HEK293 (cell line): ENCODE data around the gene ZFPM1.

ENCODE experiments used
- CTCF ChIA-PET: fragments of 350-600 bp; formaldehyde crosslinking; extraction: SDS; loops from one replicate; lab custom pipeline; 2021; ENCODE audit warnings: antibody characterized with exemption; lab: Yijun Ruan, JAX
- POLR2A ChIA-PET: fragments of 300-600 bp; formaldehyde crosslinking; extraction: SDS; loops from one replicate; lab custom pipeline; 2020; ENCODE audit warnings: antibody characterized with exemption, inconsistent platforms; lab: Yijun Ruan, JAX
- H3K27ac ChIP-seq: fragments of 200-500 bp; sonication (Bioruptor generic); 2 replicates; pipeline ENCODE4 v1.5.1; 2014; ENCODE audit warnings: low read depth, low read length, control low read depth, inconsistent platforms; ENCODE audit errors: extremely low read depth
- H3K36me3 ChIP-seq, 2 experiments: fragments of 200-500 bp in 1 of 2; sonication (Bioruptor generic) in 1 of 2; 1 replicate in 1 of 2; 2 replicates in 1 of 2; pipeline ENCODE4 v1.5.1; 2014 to 2017; ENCODE audit warnings: inconsistent platforms in 2 of 2, low read length in 2 of 2; ENCODE audit not compliant: control insufficient read depth in 2 of 2, insufficient read depth in 1 of 2
- H3K4me1 ChIP-seq: fragments of 200-500 bp; sonication (Bioruptor generic); 2 replicates; pipeline ENCODE4 v1.5.1; 2014; ENCODE audit warnings: mild to moderate bottlenecking, low read length, inconsistent platforms; ENCODE audit not compliant: control insufficient read depth, insufficient read depth
- H3K4me3 ChIP-seq: 2 replicates; pipeline ENCODE4 v1.5.1; 2011; ENCODE audit warnings: low read depth, mild to moderate bottlenecking, control low read depth, low read length, moderate library complexity
- H3K9me3 ChIP-seq: fragments of 200-500 bp; sonication (Bioruptor generic); 2 replicates; pipeline ENCODE4 v1.5.1; 2014; ENCODE audit warnings: low read depth, low read length, inconsistent platforms; ENCODE audit not compliant: control insufficient read depth, insufficient read depth
- KLF1 ChIP-seq: fragments of 450-650 bp; formaldehyde crosslinking; IDR thresholded peaks from 2 replicates; pipeline ENCODE4 v1.5.1; 2016; ENCODE audit warnings: missing biosample characterization, missing genetic modification characterization
- RBAK ChIP-seq: fragments of 450-650 bp; formaldehyde crosslinking; IDR thresholded peaks from 2 replicates; pipeline ENCODE4 v1.5.1; 2016; ENCODE audit warnings: missing biosample characterization, missing genetic modification characterization
- SP2 ChIP-seq: fragments of 450-650 bp; formaldehyde crosslinking; IDR thresholded peaks from 2 replicates; pipeline ENCODE4 v1.5.1; 2016; ENCODE audit warnings: missing biosample characterization, missing genetic modification characterization
- ZBTB20 ChIP-seq: fragments of 450-650 bp; formaldehyde crosslinking; IDR thresholded peaks from 2 replicates; pipeline ENCODE4 v1.5.1; 2016; ENCODE audit warnings: missing biosample characterization, missing genetic modification characterization
- ZBTB48 ChIP-seq: fragments of 450-650 bp; formaldehyde crosslinking; IDR thresholded peaks from 2 replicates; pipeline ENCODE4 v1.5.1; 2016; ENCODE audit warnings: missing biosample characterization, missing genetic modification characterization
- ZBTB8A ChIP-seq: fragments of 450-650 bp; formaldehyde crosslinking; IDR thresholded peaks from 2 replicates; pipeline ENCODE4 v1.5.1; 2016; ENCODE audit warnings: missing biosample characterization, missing genetic modification characterization
- ZFHX2 ChIP-seq: fragments of 450-650 bp; formaldehyde crosslinking; conservative IDR thresholded peaks from 2 replicates; pipeline ENCODE4 v1.5.1; 2016; ENCODE audit warnings: missing biosample characterization, missing genetic modification characterization
- ZNF157 ChIP-seq: fragments of 450-650 bp; formaldehyde crosslinking; IDR thresholded peaks from 2 replicates; pipeline ENCODE4 v1.5.1; 2016; ENCODE audit warnings: missing biosample characterization, missing genetic modification characterization
- ZNF2 ChIP-seq: fragments of 450-650 bp; formaldehyde crosslinking; IDR thresholded peaks from 2 replicates; pipeline ENCODE4 v1.5.1; 2016; ENCODE audit warnings: missing biosample characterization, missing genetic modification characterization
- ZNF302 ChIP-seq: fragments of 450-650 bp; formaldehyde crosslinking; IDR thresholded peaks from 2 replicates; pipeline ENCODE4 v1.5.1; 2016; ENCODE audit warnings: missing biosample characterization, missing genetic modification characterization, low read depth
- ZNF394 ChIP-seq: fragments of 450-650 bp; formaldehyde crosslinking; IDR thresholded peaks from 2 replicates; pipeline ENCODE4 v1.5.1; 2016; ENCODE audit warnings: missing biosample characterization, missing genetic modification characterization, mild to moderate bottlenecking, moderate library complexity, borderline replicate concordance
- ZNF670 ChIP-seq: fragments of 450-650 bp; formaldehyde crosslinking; IDR thresholded peaks from 2 replicates; pipeline ENCODE4 v1.5.1; 2016; ENCODE audit warnings: missing biosample characterization, missing genetic modification characterization, low read depth
- ZNF701 ChIP-seq: fragments of 450-650 bp; formaldehyde crosslinking; IDR thresholded peaks from 2 replicates; pipeline ENCODE4 v1.5.1; 2016; ENCODE audit warnings: missing biosample characterization, missing genetic modification characterization
- ZNF837 ChIP-seq: fragments of 450-650 bp; formaldehyde crosslinking; IDR thresholded peaks from 2 replicates; pipeline ENCODE4 v1.5.1; 2016; ENCODE audit warnings: missing biosample characterization, missing genetic modification characterization
- TF ChIP-seq, protein P1 (sequence below): fragments of 450-650 bp; formaldehyde crosslinking; IDR thresholded peaks from 2 replicates; pipeline ENCODE4 v1.5.1; 2016; ENCODE audit warnings: missing biosample characterization, missing genetic modification characterization
- TF ChIP-seq, protein P2 (sequence below): fragments of 450-650 bp; formaldehyde crosslinking; IDR thresholded peaks from 2 replicates; pipeline ENCODE4 v1.5.1; 2017; ENCODE audit warnings: missing biosample characterization, missing genetic modification characterization
- TF ChIP-seq, protein P3 (sequence below): fragments of 450-650 bp; formaldehyde crosslinking; IDR thresholded peaks from 2 replicates; pipeline ENCODE4 v1.5.1; 2016; ENCODE audit warnings: missing biosample characterization, missing genetic modification characterization

ZFPM1 gene

DNA sequence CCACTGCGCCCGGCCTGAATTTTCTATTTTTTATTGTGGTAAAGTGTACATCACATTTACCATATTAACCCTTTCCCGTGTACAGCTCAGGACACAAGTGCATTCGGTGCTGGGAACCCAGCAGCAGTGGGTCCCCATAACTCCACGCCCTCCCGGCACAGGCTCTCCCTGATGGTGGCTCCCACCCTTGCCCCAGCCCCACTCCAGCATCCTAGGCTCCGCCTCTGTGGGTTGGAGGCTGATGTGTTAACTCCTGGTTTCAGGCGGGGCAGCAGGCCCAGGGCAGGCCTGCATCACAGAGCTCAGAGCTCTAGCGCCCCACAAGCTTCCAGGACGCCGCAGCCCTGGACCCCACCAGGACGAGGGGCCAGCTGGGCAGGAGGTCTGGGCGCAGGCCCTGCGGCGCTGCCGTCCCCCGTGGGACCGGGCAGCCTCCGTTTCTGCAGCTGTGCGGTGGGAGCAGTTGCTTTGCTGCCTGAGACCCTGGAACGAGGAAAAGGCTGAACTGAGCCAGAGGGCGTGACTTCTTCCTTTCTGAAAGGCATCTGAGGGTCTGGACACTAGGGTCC, 19.6 kb downstream of the ZFPM1 start:
- ChIA-PET CTCF (interaction anchor here (0.6 kb wide), 1 partner anchor 623 kb away, joined by 4 read pairs; no protein-coding TSS in a partner anchor), POLR2A (no interaction called here)
- no peaks in the 10 kb centered on the region for H3K4me1 ChIP-seq
- H3K4me3 ChIP-seq: no peak overlapping the region
- TF ChIP-seq, protein P1, sequence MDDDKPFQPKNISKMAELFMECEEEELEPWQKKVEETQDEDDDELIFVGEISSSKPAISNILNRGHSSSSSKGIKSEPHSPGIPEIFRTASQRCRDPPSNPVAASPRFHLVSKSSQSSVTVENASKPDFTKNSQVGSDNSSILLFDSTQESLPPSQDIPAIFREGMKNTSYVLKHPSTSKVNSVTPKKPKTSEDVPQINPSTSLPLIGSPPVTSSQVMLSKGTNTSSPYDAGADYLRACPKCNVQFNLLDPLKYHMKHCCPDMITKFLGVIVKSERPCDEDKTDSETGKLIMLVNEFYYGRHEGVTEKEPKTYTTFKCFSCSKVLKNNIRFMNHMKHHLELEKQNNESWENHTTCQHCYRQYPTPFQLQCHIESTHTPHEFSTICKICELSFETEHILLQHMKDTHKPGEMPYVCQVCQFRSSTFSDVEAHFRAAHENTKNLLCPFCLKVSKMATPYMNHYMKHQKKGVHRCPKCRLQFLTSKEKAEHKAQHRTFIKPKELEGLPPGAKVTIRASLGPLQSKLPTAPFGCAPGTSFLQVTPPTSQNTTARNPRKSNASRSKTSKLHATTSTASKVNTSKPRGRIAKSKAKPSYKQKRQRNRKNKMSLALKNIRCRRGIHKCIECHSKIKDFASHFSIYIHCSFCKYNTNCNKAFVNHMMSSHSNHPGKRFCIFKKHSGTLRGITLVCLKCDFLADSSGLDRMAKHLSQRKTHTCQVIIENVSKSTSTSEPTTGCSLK: no peak
- TF ChIP-seq KLF1 (tag by site-specific recombination) (peak; percentile 29; the same call in 1 of the 2 replicates), SP2 (peak; percentile 12; the same call in 1 of the 2 replicates)
- TF ChIP-seq, protein P2, sequence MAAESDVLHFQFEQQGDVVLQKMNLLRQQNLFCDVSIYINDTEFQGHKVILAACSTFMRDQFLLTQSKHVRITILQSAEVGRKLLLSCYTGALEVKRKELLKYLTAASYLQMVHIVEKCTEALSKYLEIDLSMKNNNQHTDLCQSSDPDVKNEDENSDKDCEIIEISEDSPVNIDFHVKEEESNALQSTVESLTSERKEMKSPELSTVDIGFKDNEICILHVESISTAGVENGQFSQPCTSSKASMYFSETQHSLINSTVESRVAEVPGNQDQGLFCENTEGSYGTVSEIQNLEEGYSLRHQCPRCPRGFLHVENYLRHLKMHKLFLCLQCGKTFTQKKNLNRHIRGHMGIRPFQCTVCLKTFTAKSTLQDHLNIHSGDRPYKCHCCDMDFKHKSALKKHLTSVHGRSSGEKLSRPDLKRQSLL: peak; percentile 66; the same call in 1 of the 2 replicates
- TF ChIP-seq, protein P3, sequence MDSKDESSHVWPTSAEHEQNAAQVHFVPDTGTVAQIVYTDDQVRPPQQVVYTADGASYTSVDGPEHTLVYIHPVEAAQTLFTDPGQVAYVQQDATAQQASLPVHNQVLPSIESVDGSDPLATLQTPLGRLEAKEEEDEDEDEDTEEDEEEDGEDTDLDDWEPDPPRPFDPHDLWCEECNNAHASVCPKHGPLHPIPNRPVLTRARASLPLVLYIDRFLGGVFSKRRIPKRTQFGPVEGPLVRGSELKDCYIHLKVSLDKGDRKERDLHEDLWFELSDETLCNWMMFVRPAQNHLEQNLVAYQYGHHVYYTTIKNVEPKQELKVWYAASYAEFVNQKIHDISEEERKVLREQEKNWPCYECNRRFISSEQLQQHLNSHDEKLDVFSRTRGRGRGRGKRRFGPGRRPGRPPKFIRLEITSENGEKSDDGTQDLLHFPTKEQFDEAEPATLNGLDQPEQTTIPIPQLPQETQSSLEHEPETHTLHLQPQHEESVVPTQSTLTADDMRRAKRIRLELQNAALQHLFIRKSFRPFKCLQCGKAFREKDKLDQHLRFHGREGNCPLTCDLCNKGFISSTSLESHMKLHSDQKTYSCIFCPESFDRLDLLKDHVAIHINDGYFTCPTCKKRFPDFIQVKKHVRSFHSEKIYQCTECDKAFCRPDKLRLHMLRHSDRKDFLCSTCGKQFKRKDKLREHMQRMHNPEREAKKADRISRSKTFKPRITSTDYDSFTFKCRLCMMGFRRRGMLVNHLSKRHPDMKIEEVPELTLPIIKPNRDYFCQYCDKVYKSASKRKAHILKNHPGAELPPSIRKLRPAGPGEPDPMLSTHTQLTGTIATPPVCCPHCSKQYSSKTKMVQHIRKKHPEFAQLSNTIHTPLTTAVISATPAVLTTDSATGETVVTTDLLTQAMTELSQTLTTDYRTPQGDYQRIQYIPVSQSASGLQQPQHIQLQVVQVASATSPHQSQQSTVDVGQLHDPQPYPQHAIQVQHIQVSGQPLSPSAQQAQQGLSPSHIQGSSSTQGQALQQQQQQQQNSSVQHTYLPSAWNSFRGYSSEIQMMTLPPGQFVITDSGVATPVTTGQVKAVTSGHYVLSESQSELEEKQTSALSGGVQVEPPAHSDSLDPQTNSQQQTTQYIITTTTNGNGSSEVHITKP (tag by site-specific recombination): no peak
- H3K27ac ChIP-seq: no peak overlapping the region
- no peaks in the 10 kb centered on the region for H3K36me3 ChIP-seq
- no peaks in the 10 kb centered on the region for H3K9me3 ChIP-seq

DNA sequence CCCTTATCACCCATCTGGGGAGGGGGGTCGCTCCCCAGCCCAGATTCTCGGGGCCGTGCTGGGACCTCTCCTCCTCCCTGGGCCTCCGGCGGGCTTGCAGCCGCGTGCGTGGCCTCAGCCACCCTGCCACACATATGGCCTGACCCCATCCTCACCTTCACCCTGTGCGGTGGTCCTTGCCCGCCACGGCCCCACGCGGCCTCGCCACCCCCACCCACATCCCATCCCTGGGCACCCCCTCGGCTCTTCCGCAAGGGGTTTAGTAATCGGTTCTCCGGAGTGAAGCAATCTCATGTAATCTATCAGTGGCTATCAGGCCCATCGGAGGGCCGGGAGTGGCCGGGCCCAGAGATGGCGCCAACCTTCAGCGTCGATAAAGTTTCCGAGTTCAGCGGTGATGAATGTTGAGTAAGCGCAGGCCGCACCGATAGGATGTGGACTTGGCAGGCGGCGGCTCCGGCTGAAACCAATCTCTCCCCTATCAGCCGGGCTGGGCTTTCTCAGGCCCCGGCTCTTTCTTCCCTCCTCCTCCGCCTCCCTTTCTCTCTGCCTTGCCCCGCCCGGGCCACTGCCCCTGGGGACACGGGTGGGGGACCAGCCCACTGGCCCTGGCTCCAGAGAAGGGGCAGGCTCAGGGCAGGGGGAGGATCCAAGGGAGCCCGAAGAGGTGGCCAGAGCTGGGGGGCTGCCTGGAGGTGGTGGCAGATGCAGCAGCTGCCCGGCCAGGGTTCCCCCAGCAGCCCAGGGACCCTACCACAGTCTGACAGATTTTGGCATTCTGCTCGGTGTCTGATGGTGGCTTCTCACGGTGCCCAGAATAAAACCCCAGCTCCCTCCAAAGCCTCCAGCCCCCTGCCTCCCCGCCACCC, 20.8 kb downstream of the ZFPM1 start:
- POLR2A ChIA-PET: no interaction called here

DNA sequence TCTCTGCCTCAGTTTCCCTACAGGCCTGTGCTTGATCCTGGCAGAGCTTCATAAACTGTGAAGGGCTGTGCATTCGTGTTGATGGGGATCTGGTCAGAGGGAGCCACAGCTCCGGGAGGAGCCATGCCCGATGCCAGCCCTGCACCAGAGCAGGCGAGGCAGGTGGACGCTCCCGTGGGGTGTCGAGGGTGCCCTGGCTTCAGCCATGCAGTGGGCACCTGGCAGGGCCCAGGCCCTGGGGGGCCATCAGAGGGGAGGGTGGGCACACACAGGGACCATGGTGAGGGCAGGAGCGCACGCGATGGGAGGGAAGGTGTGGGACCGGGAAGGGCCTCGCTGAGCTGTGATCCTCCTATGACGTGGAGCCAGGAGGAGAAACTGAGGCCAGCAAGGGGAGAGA, 22.0 kb downstream of the ZFPM1 start:
- TF ChIP-seq ZNF837 (tag by site-specific recombination) (no peak), RBAK (tag by site-specific recombination) (no peak), ZFHX2 (no peak), ZBTB8A (no peak)
- Histone ChIP-seq H3K9me3 (no peaks in the 10 kb centered on the region), H3K27ac (no peak overlapping the region), H3K36me3 (no peaks in the 10 kb centered on the region), H3K4me1 (no peaks in the 10 kb centered on the region), H3K4me3 (no peak overlapping the region)
- ChIA-PET POLR2A (no interaction called here), CTCF (interaction anchor here (0.7 kb wide), 1 partner anchor 46 kb away, joined by 3 read pairs; no protein-coding TSS in a partner anchor)

More for the DNA sequence above, 20.8 kb downstream of the ZFPM1 start:
- TF ChIP-seq KLF1 (tag by site-specific recombination): peak; percentile 82
- TF ChIP-seq ZNF2: no peak
- peak; percentile 17; the same call in 1 of the 2 replicates for TF ChIP-seq SP2
- no peak for TF ChIP-seq ZNF157 (tag by site-specific recombination)
- no peak for TF ChIP-seq ZBTB48 (tag by site-specific recombination)
- TF ChIP-seq ZNF302 (tag by site-specific recombination): no peak
- no peak for TF ChIP-seq ZBTB20 (tag by site-specific recombination)
- no peak for TF ChIP-seq ZNF670 (tag by site-specific recombination)
- no peak for TF ChIP-seq ZNF394 (tag by site-specific recombination)
- TF ChIP-seq ZNF701 (tag by site-specific recombination): no peak
- Histone ChIP-seq H3K27ac (no peak overlapping the region), H3K36me3 (no peaks in the 10 kb centered on the region), H3K9me3 (no peaks in the 10 kb centered on the region), H3K4me1 (no peaks in the 10 kb centered on the region), H3K4me3 (no peak overlapping the region)
- CTCF ChIA-PET: no interaction called here
